Measurements from ENCODE around the gene LCE3A. TPM values are rescaled to one million over a fixed set of nuclear protein-coding genes. Genes with fewer than 3 reads are reported as not detected.

LCE3A gene
- total RNA-seq, 1 experiment from 2014 or later, result not detected

DNA sequence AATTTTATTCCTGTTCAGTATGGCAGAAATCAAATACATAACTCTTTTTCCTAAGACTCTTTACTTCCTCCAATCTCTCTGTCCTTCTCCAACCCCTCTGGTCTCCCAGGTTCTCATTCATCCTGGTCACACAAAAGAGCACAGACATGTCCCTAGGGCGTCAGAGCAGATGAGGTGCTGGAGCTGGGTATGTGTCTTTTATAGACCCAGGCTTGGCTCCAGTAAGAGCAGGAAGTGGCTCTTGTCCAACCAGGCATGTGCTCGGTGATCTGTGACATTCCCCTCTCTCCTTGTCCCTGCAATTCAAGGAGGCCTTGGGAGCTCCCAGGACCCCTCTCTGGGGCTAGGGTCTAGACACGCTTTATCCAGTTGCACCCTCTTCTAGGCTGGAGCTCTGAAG lies 22.2 kb upstream of the LCE3A start:
- Mint-ChIP-seq H3K4me1 (ENCODE audit: low read depth, unreplicated experiment) (no peaks in the 10 kb centered on the region), H3K27ac (ENCODE audit: unreplicated experiment) (no peak overlapping the region), H3K36me3 (ENCODE audit: insufficient read depth, unreplicated experiment) (no peaks in the 10 kb centered on the region), H3K4me3 (ENCODE audit: low read depth, unreplicated experiment) (no peak overlapping the region), H3K9me3 (ENCODE audit: low read depth, unreplicated experiment) (no peaks in the 10 kb centered on the region), H3K27me3 (ENCODE audit: unreplicated experiment) (peaks cover 80% of the 10 kb centered on the region)
- CTCF ChIA-PET, result no interaction called here
- TF ChIP-seq, protein P1, sequence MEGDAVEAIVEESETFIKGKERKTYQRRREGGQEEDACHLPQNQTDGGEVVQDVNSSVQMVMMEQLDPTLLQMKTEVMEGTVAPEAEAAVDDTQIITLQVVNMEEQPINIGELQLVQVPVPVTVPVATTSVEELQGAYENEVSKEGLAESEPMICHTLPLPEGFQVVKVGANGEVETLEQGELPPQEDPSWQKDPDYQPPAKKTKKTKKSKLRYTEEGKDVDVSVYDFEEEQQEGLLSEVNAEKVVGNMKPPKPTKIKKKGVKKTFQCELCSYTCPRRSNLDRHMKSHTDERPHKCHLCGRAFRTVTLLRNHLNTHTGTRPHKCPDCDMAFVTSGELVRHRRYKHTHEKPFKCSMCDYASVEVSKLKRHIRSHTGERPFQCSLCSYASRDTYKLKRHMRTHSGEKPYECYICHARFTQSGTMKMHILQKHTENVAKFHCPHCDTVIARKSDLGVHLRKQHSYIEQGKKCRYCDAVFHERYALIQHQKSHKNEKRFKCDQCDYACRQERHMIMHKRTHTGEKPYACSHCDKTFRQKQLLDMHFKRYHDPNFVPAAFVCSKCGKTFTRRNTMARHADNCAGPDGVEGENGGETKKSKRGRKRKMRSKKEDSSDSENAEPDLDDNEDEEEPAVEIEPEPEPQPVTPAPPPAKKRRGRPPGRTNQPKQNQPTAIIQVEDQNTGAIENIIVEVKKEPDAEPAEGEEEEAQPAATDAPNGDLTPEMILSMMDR (IDR thresholded peaks at IDR 0.05; ENCODE audit: unreplicated experiment), result no peak
- BruUV-seq (replicated peaks), result no TSS peak
- DNase-seq, result no peak
- intact Hi-C loops (cut with micrococcal nuclease; ENCODE audit: unreplicated experiment), result no loop called here

DNA sequence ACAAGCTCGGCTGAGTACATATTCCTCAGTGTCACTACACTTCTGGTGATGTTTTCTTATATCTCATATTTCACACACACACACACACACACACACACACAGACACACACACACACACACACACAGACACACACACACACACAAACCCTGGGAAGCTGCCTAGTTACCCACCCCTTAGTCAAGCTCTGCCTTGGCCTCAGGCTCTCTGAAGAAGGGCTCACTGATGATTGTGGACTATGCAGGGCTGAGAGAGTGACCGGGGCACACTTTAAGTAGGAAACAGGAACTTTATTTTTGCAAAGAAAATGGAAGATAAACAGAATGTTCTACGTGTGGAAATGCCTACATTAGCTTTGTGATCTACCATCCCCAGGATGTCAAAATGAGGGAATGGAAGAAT lies 21.0 kb upstream of the LCE3A start:
- TF ChIP-seq, protein P1 (IDR thresholded peaks at IDR 0.05; ENCODE audit: unreplicated experiment), result no peak
- Mint-ChIP-seq H3K27me3 (ENCODE audit: unreplicated experiment) (peaks cover 71% of the 10 kb centered on the region), H3K27ac (ENCODE audit: unreplicated experiment) (no peak overlapping the region), H3K4me1 (ENCODE audit: low read depth, unreplicated experiment) (no peaks in the 10 kb centered on the region), H3K4me3 (ENCODE audit: low read depth, unreplicated experiment) (no peak overlapping the region), H3K9me3 (ENCODE audit: low read depth, unreplicated experiment) (no peaks in the 10 kb centered on the region), H3K36me3 (ENCODE audit: insufficient read depth, unreplicated experiment) (no peaks in the 10 kb centered on the region)
- intact Hi-C loops (cut with micrococcal nuclease; ENCODE audit: unreplicated experiment), result no loop called here
- no peak for DNase-seq
- BruUV-seq (replicated peaks), result no TSS peak
- CTCF ChIA-PET, result interaction anchor here (0.5 to 0.9 kb wide), 2 partner anchors 10 to 26 kb away, joined by 3 to 6 read pairs; no protein-coding TSS in a partner anchor

DNA sequence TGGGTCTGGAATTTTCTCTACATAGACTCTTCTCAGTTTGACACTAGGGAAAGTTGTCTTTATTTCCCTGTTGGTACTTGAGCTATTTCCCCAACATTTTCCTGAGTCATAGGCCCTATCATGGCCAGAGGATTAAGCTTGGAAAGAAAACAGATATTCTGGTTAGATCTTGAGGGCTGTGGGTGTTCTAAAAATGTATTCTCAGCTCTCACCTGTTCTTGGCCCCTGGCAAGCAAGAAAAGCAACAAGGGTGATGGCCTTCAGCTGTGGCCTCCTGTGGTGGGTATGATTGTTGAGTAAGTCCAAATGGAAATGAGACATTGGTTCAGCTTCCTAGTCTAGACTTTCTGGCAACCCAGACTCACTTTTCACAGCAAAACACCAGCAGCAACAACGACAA lies 17.4 kb upstream of the LCE3A start:
- H3K27me3 Mint-ChIP-seq (ENCODE audit: unreplicated experiment), result peaks cover 54% of the 10 kb centered on the region
- no TSS peak for BruUV-seq (replicated peaks)
- no peaks in the 10 kb centered on the region for H3K36me3 Mint-ChIP-seq (ENCODE audit: insufficient read depth, unreplicated experiment)
- CTCF ChIA-PET, result no interaction called here
- H3K9me3 Mint-ChIP-seq (ENCODE audit: low read depth, unreplicated experiment), result no peaks in the 10 kb centered on the region
- H3K4me1 Mint-ChIP-seq (ENCODE audit: low read depth, unreplicated experiment), result no peaks in the 10 kb centered on the region
- no peak overlapping the region for H3K27ac Mint-ChIP-seq (ENCODE audit: unreplicated experiment)
- no peak for DNase-seq
- intact Hi-C loops (cut with micrococcal nuclease; ENCODE audit: unreplicated experiment), result no loop called here
- no peak overlapping the region for H3K4me3 Mint-ChIP-seq (ENCODE audit: low read depth, unreplicated experiment)
- TF ChIP-seq, protein P1 (IDR thresholded peaks at IDR 0.05; ENCODE audit: unreplicated experiment), result no peak

DNA sequence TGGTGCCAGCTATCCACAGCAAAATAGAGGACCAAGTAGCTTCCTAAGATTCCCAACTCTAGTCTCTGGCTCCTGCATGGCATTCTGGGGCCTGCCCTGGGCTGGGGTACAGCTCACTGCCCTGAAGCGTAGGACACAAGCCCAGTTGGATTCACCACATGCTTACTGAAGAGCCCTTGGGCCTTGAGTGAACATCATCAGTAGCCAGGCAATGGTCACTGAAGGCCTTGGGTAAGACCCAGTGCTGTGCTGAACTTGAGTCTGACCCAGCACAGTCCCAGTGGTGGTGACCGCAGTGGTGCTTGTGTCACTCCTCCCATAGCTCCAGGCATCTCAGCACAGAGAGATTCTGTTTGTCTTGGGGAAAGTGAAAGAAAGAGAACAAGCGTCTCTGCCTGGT lies 7.7 kb upstream of the LCE3A start:
- no TSS peak for BruUV-seq (replicated peaks)
- H3K4me1 Mint-ChIP-seq (ENCODE audit: low read depth, unreplicated experiment), result no peaks in the 10 kb centered on the region

More for the DNA sequence above, 7.7 kb upstream of the LCE3A start:
- no peaks in the 10 kb centered on the region for H3K36me3 Mint-ChIP-seq (ENCODE audit: insufficient read depth, unreplicated experiment)
- DNase-seq, result no peak
- intact Hi-C loops (cut with micrococcal nuclease; ENCODE audit: unreplicated experiment), result no loop called here
- CTCF ChIA-PET, result no interaction called here
- TF ChIP-seq, protein P1 (IDR thresholded peaks at IDR 0.05; ENCODE audit: unreplicated experiment), result no peak
- H3K27ac Mint-ChIP-seq (ENCODE audit: unreplicated experiment), result no peak overlapping the region
- peaks cover 61% of the 10 kb centered on the region for H3K27me3 Mint-ChIP-seq (ENCODE audit: unreplicated experiment)
- H3K9me3 Mint-ChIP-seq (ENCODE audit: low read depth, unreplicated experiment), result no peaks in the 10 kb centered on the region
- no peak overlapping the region for H3K4me3 Mint-ChIP-seq (ENCODE audit: low read depth, unreplicated experiment)
